Heart right ventricle (tissue), 16 donors: ENCODE results near the gene CMKLR1. TPM values are rescaled to one million over a fixed set of nuclear protein-coding genes. Genes with fewer than 3 reads are reported as not detected.

ENCODE experiments used
- ATAC-seq, 8 donors: fragments of 200-7000 bp; cut with Tn5 transposase; one replicate each; pipeline ENCODE4 v1.9.1; 2020; ENCODE audit warnings: mild to moderate bottlenecking in 8 of 8, moderate library complexity in 8 of 8, moderate number of reproducible peaks in 1 of 8
- DNase-seq, 2 donors: peaks; one replicate each; pipeline ENCODE4 v3.0.0-alpha.2; 2020
- H3K27ac ChIP-seq, 10 donors: fragments of 200-600 bp; sonication (generic) in 2 of 10; one replicate each; pipeline versions ENCODE4 v1.5.0 to v1.8.0; 2020 to 2022; ENCODE audit warnings: mild to moderate bottlenecking in 3 of 10
- H3K27me3 ChIP-seq, 7 donors: fragments of 200-600 bp; one replicate each; pipeline ENCODE4 v1.8.0; 2021 to 2022; ENCODE audit warnings: mild to moderate bottlenecking in 2 of 7
- H3K36me3 ChIP-seq, 9 donors: fragments of 200-600 bp; sonication (generic) in 1 of 9; one replicate each; pipeline versions ENCODE4 v1.5.0 to v1.8.0; 2020 to 2022; ENCODE audit warnings: mild to moderate bottlenecking in 2 of 9
- H3K4me1 ChIP-seq, 9 donors: fragments of 200-600 bp; sonication (generic) in 1 of 9; one replicate each; pipeline versions ENCODE4 v1.5.0 to v1.8.0; 2020 to 2022; ENCODE audit warnings: mild to moderate bottlenecking in 4 of 9
- H3K4me3 ChIP-seq, 10 donors: fragments of 200-600 bp; sonication (generic) in 2 of 10; one replicate each; pipeline versions ENCODE4 v1.5.0 to v1.8.0; 2020 to 2022; ENCODE audit warnings: mild to moderate bottlenecking in 7 of 10, moderate library complexity in 2 of 10
- H3K9me3 ChIP-seq, 11 donors: fragments of 200-600 bp in 10 of 11; sonication (generic) in 2 of 11; one replicate each; pipeline versions ENCODE4 v1.5.0 to v1.8.0; 2013 to 2022; ENCODE audit warnings: mild to moderate bottlenecking in 2 of 11, control low read depth in 1 of 11, moderate library complexity in 1 of 11
- WGBS, 2 donors: extraction: QIAGEN DNeasy Blood & Tissue Kit; methylation state at CpG; one replicate each; pipeline ENCODE4 v1.1.7; 2013; ENCODE audit warnings: inconsistent platforms in 1 of 2; 5-methylcytosine and 5-hydroxymethylcytosine counted together
- intact Hi-C, 10 donors: fragments of 100-400 bp; cut with DNase I; formaldehyde crosslinking; loops; one replicate each; pipeline versions ENCODE4 v1.11.1 to v1.14.2; 2022
- polyA plus RNA-seq, 2 donors: library from polyadenylated mRNA; stranded (reverse); fragments of 200-250 nt; gene quantifications; one replicate each; pipeline ENCODE4 v1.2.3, GENCODE V29; 2013
- total RNA-seq, 10 donors: library from RNA; stranded (reverse); fragmentation: NEBNext Ultra II Directional in 3 of 10; extraction: Animal tissue kit (Norgen Biotek cat#: 25700) in 3 of 10; gene quantifications; one replicate each; pipeline versions ENCODE4 v1.2.1 to v1.2.4, GENCODE V29; 2021 to 2023
- TF ChIP-seq, protein P1 (sequence below), 9 donors: fragments of 200-600 bp; sonication (generic) in 2 of 9; IDR thresholded peaks; one replicate each; pipeline versions ENCODE4 v1.5.0 to v1.8.0; 2021 to 2022; ENCODE audit warnings: antibody characterized with exemption in 9 of 9, mild to moderate bottlenecking in 5 of 9, moderate library complexity in 1 of 9
- donor health status: Arrhythmogenic right ventricular cardiomyopathy.
- donor health status: ischemic (EF 13 %, LVEDD 7.1; RV severe dilation, severe dysfunction).
- donor health status: healthy with polysubstance abuse.
- donor health status: DM: no; HTN: yes; CAD: no.
- donor health status: DM: no; HTN: no; CAD: no.
- donor health status: ischemic (EF 25% LVEDD 6.9; RV normal size, moderate dysfunction).
- donor health status: ischemic (EF 25% LVEDD 5.7; RV mildly dilated, moderate dysfunction).
- donor health status: healthy.
- donor health status: DM: yes; HTN: yes; CAD: no.
- donor health status: Ischemic cardiomyopathy.
- donor health status: ischemic (EF 35%, LVEDD 5.7; RV mildly dilated, moderate dysfunction).
- donor health status: nonischemic (EF 11% LVEDD 7.7; RV severe dilation, severe dysfunction).
- donor health status: DM: yes; HTN: yes; CAD: no.
- donor health status: PGD.
- donor health status: ischemic (EF 29% LVEDD 5.4; RV normal size, mild dysfunction).
- donor health status: nonischemic (EF 23%, LVEDD 6.1; RV moderate dilation, normal function).

Gene CMKLR1
- total and polyA plus RNA-seq, 12 donors, result 2.2 to 24.0 (median 5.1) TPM

DNA sequence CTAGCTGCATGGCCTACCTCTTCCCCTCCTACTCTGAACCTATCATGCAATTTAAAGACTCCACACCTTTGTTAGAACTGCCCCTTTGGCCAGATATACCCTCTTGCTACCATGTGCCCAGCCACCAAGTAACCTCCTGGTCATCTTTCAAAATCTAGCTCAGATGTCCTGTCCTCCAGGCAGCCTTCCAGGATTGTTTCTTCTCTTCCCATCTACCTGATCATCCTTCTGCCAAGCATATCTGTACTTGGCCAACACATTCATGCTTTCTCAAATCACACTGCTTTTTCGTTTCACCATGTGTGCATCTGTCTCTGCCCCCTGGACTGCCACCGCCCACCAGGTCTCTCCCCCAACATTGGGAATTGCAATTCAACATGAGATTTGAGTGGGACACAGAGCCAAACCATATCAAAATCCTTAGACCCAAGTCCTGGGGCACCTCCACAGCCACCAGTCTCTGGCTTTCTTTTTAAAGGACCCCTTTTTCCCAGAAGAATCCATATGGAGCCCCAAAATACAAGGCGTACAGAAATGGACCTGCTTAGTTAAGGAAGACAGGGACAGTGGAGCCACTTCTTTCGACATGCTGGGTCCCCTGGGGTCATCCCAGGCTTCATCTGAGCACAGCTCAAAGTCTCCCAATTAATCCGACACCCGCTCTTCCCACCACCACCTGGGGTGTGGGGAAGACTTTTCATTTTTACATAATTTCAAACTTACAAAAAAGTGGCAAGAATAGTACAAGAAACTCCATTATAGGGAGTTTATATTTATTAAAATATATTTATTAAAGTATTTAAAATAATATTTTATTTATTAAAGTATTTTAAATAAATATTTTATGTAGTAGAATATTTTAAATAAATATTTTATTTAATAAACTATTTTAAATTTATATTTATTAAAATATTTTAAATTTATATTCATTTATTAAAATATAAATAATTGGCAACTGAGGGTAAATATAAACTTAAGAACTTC lies 7.9 kb upstream of the CMKLR1 start:
- intact Hi-C loops, result no loop called here
- Histone ChIP-seq H3K36me3 (no peaks in the 10 kb centered on the region), H3K9me3 (peaks cover 0 to 11% (median 0%) of the 10 kb centered on the region in 11 donors), H3K4me3 (no peak overlapping the region), H3K4me1 (peaks cover 0 to 10% (median 0%) of the 10 kb centered on the region in 9 donors), H3K27me3 (no peaks in the 10 kb centered on the region), H3K27ac (no peak overlapping the region)
- ATAC-seq (no peak), DNase-seq (no peak)
- WGBS, 2 donors, result 90 to 94% methylated on average over 6 of the region's 6 CpGs
- TF ChIP-seq, protein P1, sequence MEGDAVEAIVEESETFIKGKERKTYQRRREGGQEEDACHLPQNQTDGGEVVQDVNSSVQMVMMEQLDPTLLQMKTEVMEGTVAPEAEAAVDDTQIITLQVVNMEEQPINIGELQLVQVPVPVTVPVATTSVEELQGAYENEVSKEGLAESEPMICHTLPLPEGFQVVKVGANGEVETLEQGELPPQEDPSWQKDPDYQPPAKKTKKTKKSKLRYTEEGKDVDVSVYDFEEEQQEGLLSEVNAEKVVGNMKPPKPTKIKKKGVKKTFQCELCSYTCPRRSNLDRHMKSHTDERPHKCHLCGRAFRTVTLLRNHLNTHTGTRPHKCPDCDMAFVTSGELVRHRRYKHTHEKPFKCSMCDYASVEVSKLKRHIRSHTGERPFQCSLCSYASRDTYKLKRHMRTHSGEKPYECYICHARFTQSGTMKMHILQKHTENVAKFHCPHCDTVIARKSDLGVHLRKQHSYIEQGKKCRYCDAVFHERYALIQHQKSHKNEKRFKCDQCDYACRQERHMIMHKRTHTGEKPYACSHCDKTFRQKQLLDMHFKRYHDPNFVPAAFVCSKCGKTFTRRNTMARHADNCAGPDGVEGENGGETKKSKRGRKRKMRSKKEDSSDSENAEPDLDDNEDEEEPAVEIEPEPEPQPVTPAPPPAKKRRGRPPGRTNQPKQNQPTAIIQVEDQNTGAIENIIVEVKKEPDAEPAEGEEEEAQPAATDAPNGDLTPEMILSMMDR (IDR thresholded peaks at IDR 0.05), result no peak

GRCh38 chr12:108345716-108346633 lies 6.9 kb upstream of the CMKLR1 start:
- TF ChIP-seq, protein P1 (IDR thresholded peaks at IDR 0.05), result no peak
- Histone ChIP-seq H3K27me3 (no peaks in the 10 kb centered on the region), H3K36me3 (no peaks in the 10 kb centered on the region), H3K4me1 (peaks cover 0 to 13% (median 0%) of the 10 kb centered on the region in 9 donors), H3K27ac (no peak overlapping the region), H3K4me3 (no peak overlapping the region), H3K9me3 (peaks cover 0 to 11% (median 0%) of the 10 kb centered on the region in 11 donors)
- WGBS, 2 donors, result 54 to 64% methylated on average over 8 of the region's 8 CpGs
- ATAC-seq, result no peak
- intact Hi-C loops, result no loop called here
- no peak for DNase-seq

DNA sequence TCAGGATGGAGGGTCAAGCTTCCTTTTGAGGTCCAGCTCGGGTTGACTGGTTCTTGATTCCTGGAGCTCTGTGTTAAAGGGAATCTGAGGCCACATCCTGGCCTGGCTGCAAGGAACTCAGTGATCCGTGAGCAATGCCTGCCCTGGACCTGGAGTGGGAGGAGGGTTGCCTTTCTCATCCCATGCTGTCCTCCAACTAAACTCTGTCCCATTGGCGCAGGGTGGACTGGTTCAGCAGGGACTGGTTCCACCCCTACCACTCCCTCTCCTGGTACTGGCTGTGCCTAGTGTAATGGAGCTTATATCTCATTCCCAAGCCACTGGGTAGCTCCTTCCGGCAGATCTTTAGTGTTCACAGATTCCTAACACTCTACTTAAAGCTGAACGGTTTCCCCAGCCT lies 3.9 kb upstream of the CMKLR1 start:
- intact Hi-C loops, result no loop called here
- 56 to 58% methylated on average over 5 of the region's 5 CpGs for WGBS, 2 donors
- TF ChIP-seq, protein P1 (IDR thresholded peaks at IDR 0.05), result no peak

More for the DNA sequence above, 3.9 kb upstream of the CMKLR1 start:
- peaks cover 0 to 35% (median 12%) of the 10 kb centered on the region in 9 donors for H3K4me1 ChIP-seq
- ATAC-seq (peak in 1 of 8 donors; percentile 33), DNase-seq (no peak)
- peaks cover 0 to 14% (median 0%) of the 10 kb centered on the region in 7 donors for H3K27me3 ChIP-seq
- H3K4me3 ChIP-seq, result no peak overlapping the region
- H3K9me3 ChIP-seq, result peaks cover 0 to 8% (median 0%) of the 10 kb centered on the region in 11 donors
- peak overlapping the region in 4 of 10 donors; percentile 34 to 65 (median 46) for H3K27ac ChIP-seq
- no peaks in the 10 kb centered on the region for H3K36me3 ChIP-seq
